ENCODE data around the gene TTC33.

TTC33 gene

DNA sequence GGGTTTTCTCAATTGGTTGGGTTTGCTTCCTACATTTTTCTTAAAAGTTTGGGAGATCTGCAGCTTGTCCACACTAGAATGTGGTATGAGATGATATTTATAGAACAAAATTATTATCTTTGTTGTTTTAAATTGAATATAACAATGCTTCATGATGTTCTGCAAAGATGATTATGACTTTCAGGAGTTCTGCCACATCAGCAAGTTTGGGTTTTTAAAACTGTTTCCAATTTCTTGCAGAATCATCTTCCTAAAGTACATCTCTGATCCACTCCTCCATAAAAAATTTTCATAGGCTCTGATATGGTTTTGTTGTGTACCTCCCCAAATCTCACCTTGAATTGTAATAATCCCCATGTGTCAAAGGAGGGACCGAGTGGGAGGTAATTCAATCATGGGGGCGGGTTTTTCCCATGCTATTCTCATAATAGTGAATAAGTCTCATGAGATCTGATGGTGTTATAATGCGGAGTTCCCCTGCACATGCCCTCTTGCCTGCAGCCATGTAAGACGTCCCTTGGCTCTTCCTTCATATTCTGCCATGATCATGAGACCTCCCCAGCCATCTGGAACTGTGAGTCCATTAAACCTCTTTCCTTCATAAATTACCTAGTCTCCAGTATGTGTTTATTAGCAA lies 195.2 kb downstream of the TTC33 start:
- no peak for DNase-seq

DNA sequence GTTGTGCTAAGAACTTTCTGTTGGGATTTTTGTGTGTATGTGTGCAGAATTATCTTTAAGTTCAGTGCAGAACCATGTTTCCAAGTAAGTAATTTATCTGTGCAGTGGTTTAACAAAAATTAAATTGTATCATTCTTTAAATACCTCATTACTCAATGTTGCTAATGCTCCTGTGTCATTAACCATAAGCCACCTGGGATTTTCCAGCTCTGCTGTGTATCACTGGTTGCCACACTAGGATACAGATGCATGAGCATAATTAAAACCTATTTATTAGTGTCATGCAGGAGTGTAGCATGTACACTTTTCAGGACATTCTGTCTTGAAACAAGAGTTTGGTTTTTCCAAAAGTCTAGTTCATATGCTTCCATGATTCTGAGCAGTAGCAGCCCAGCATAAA lies 196.5 kb downstream of the TTC33 start:
- DNase-seq: no peak

- no peak for DNase-seq
Observed at GRCh38 chr5:40557501-40557900, 198.3 kb downstream of the TTC33 start.

GRCh38 chr5:40556811-40557210 lies 198.9 kb downstream of the TTC33 start:
- no peak for DNase-seq

DNA sequence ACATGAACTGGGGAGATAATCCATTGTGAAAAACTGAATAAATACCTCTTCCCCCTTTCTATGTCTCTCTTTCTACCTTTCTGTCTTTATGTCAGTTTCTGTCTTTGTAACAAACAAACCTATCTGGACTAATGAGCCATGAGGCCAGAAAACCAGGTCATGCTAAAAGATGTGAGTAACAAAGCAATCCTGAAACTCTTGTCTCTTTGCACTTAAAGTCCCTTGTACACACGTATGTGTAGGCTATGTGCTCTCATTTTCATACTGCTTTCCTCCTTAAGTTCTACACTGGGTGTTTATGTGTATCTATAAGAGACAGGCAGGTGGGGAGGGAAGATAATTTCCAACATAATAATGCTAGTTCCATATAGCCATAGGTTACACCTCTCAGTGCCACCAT lies 199.9 kb downstream of the TTC33 start:
- DNase-seq: no peak

GRCh38 chr5:40554813-40555212 lies 200.9 kb downstream of the TTC33 start:
- no peak for DNase-seq

GRCh38 chr5:40554054-40554453 lies 201.7 kb downstream of the TTC33 start:
- DNase-seq: no peak

GRCh38 chr5:40552981-40553380 lies 202.8 kb downstream of the TTC33 start:
- no peak for DNase-seq

DNA sequence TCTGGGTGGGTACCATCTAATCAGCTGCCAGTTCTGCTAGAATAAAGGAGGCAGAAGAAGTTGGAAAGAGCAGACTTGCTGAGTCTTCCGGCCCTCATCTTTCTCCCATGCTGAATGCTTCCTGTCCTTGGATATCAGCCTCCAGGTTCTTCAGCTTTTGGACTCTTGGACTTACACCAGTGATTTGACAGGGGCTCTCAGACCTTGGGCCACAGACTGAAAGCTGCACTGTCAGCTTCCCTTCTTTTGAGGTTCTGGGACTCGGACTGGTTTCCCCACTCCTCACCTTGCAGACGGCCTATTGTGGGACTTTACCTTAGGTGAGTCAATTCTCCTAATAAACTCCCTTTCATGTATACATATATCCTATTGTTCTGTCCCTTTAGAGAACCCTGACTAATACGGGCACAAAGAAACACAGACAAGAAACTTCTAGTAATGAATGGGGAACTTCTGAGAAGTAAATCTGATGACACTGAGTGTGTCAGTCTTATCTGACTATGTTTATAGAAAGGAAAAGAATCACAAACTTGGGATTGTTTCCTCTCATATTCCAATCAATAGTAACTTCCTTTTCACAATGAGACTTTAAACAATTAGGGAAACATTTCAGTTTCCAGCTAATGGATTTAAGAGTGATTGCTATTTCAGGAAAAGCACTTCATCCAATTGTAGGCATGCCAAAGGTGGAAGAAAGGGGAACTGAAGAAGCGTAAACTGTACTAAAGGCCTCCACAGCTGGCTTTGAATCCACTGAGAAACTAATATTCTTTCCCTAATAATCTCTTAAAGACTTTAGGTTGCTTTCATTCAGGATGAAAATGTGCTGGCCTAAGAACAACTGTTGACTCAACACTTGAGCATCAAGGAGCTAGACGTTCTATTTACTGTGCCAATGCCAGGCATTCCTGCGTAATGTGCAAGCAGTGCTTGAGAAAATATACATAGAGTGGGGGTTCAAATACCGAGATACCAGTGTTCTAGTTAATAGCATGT lies 204.0 kb downstream of the TTC33 start:
- DNase-seq: no peak

DNA sequence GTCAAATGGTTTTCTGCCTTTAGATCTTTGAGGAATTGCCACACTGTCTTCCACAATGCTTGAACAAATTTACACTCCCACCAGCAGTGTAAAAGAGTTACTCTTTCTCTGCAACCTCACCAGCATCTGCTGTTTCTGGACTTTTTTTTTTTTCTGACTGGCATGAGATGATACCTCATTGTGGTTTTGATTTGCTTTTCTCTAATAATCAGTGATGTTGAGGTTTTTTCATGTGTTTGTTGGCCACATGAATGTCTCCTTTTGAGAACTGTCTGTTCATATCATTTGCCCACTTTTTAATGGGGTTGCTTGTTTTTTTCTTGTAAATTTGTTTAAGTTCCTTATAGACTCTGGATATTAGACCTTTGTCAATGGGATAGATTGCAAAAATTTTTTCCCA lies 205.3 kb downstream of the TTC33 start:
- no peak for DNase-seq

- DNase-seq: no peak
Observed at GRCh38 chr5:40549616-40550015, 206.1 kb downstream of the TTC33 start.

DNA sequence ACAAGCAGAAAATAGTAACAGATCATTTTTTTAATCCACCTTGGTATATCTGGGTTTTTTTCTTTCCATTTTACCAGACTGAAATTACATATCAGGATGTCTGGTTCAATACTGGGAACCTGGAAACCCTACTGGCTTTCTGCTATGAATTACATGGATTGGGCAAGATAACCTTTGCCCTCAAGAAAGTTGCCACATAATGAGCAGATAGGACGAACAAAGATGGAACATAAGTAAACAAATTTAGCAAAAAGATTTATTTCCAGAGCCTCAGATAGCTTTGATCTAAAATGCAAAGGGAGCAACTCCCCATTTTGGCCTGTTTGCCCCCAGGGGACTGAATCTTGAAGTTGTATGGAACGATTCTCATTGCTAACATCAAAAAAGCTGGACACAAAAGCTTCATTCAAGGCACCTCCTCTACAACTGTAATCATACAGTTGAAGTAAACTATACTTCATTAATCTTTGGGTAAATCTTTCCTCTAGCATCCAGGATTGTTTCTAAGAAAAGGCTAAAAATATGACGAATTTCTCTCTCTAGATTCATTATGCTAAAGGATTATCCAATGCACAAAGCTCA lies 207.7 kb downstream of the TTC33 start:
- DNase-seq: no peak

DNA sequence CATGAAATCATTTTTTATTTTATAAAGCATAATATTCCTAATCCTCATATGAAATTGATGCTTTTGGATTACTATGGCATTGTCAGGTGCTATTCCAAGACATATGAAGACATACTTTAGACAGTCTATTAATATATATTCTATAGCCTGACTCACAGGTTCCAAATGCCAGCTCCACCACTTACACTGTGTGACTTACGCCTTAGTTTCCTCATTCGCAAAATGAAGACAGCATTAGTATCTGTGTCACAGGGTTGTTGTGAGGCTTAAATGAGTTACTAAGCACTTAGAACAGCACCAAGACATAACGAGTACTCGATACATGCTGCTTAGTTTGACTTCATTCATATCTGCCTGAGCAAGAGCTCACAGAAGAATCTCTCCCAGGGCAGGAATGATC lies 208.2 kb downstream of the TTC33 start:
- DNase-seq: no peak

GRCh38 chr5:40540301-40540700 lies 215.5 kb downstream of the TTC33 start:
- no peak for DNase-seq

DNA sequence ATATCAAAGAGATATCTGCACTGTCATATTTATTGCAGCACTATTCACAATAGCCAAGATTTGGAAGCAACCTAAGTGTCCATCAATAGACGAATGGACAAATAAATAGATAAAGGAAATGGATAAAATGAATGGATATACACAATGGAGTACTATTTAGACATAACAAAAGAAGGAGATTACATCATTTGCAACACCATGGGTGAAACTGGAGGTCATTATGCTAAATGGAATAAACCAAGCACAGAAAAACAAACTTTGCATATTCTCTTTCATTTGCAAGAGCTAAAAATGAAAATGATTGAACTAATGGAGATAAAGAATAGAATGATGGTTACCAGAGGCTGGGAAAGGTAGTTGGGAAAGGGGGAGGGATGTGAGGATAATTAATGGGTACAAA lies 231.1 kb downstream of the TTC33 start:
- no peak for DNase-seq

- DNase-seq: no peak
Observed at GRCh38 chr5:40521925-40522324, 233.8 kb downstream of the TTC33 start.

GRCh38 chr5:40521108-40521785 lies 234.5 kb downstream of the TTC33 start:
- no peak for DNase-seq

DNA sequence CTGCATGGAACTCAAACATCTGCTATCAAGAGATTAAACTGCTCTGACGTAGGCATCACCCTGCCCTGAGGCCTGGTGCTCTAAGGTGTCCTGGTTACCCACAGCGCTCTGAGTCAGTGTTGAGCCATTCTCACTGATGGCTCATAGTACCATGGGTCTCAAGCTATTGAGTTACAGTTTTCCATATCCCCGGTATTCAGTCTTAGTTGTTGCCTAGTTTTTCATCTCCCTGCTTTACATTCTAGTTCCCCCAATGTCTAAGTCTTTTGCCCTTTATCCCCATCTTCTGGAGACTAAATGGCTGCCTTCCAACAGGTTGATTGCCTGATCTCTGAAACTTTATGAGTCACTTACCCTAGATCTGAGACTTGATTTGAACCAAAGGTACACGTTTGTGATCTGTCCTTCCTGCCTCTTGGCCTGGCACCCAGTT lies 237.3 kb downstream of the TTC33 start:
- no peak for DNase-seq

DNA sequence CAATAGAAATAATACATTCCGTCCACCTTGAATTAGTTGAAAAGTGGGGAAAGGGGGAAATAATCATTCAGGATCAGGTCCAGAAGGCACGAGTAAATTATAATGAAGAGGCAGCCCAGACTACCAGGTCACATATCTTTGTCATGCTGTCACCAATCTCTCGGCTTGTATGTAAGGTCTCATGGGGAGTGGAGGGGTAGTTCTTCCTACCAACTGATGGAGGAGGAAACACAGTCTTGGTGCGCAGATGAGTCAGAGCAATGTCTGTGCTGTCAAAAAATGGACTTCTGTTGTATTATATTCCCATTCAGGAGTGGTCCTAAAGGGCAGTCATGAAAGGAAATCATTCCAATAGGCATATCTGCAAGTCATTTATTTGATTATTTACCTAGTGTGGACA lies 240.3 kb downstream of the TTC33 start:
- no peak for DNase-seq

GRCh38 chr5:40514976-40515375 lies 240.8 kb downstream of the TTC33 start:
- DNase-seq: no peak

- DNase-seq: no peak
Observed at GRCh38 chr5:40511801-40512200, 244.0 kb downstream of the TTC33 start.

DNA sequence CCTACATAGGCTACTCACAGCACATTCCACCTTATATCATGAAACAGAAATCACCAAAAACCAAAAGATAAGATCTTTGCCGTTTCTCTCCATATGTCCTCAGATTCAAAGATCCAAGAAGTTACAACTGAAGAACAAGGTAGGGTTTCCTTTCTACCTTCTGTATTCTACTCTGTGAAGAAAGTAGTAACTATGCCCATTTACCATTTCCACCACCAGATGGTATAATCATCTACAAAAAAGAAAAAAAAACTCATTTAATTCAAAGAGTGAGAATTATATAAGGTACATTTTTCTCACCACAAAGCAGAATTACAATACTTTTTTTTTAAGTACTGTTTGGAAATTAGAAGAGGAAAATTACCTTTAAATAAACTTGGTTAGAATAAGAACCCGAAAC lies 248.7 kb downstream of the TTC33 start:
- DNase-seq: no peak

GRCh38 chr5:40505031-40505430 lies 250.7 kb downstream of the TTC33 start:
- DNase-seq: no peak
